ENCODE results near the gene WDR38.
A peak's percentile ranks its signal among the peaks of the same experiment; 100 is the strongest.

The WDR38 gene

DNA sequence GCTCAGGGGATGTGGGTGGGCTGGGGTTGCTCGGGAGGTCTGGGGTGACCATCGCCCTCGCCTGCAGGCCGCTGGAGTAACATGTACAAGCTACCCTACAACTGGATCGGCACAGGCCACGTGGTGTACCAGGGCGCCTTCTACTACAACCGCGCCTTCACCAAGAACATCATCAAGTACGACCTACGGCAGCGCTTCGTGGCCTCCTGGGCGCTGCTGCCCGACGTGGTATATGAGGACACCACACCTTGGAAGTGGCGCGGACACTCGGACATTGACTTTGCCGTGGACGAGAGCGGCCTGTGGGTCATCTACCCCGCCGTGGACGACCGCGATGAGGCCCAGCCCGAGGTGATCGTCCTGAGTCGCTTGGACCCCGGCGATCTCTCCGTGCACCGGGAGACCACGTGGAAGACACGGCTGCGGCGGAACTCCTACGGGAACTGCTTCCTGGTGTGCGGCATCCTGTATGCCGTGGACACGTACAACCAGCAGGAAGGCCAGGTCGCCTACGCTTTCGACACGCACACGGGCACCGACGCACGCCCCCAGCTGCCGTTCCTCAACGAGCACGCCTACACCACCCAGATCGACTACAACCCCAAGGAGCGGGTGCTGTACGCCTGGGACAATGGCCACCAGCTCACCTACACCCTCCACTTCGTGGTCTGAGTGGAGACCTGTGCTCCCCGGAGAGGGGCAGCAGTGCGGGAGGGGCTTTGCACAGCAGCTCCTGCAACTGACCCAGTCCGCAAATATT lies 43.3 kb upstream of the WDR38 start:
- TF ChIP-seq, protein P1, sequence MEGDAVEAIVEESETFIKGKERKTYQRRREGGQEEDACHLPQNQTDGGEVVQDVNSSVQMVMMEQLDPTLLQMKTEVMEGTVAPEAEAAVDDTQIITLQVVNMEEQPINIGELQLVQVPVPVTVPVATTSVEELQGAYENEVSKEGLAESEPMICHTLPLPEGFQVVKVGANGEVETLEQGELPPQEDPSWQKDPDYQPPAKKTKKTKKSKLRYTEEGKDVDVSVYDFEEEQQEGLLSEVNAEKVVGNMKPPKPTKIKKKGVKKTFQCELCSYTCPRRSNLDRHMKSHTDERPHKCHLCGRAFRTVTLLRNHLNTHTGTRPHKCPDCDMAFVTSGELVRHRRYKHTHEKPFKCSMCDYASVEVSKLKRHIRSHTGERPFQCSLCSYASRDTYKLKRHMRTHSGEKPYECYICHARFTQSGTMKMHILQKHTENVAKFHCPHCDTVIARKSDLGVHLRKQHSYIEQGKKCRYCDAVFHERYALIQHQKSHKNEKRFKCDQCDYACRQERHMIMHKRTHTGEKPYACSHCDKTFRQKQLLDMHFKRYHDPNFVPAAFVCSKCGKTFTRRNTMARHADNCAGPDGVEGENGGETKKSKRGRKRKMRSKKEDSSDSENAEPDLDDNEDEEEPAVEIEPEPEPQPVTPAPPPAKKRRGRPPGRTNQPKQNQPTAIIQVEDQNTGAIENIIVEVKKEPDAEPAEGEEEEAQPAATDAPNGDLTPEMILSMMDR (IDR thresholded peaks at IDR 0.05; ENCODE audit: low read depth, low read length, missing control alignments): no peak
- no peak for DNase-seq
- no peaks in the 10 kb centered on the region for H3K36me3 ChIP-seq (replicated peaks)
- no peaks in the 10 kb centered on the region for H3K27me3 ChIP-seq (replicated peaks)
- in situ Hi-C loops (cut with HindIII; ENCODE audit: low pct_ligation_motif_present, low sequenced_read_pairs): no loop called here
- H3K4me3 ChIP-seq (ENCODE audit: low read depth, low read length): no peak overlapping the region
- no peak overlapping the region for H3K27ac ChIP-seq

DNA sequence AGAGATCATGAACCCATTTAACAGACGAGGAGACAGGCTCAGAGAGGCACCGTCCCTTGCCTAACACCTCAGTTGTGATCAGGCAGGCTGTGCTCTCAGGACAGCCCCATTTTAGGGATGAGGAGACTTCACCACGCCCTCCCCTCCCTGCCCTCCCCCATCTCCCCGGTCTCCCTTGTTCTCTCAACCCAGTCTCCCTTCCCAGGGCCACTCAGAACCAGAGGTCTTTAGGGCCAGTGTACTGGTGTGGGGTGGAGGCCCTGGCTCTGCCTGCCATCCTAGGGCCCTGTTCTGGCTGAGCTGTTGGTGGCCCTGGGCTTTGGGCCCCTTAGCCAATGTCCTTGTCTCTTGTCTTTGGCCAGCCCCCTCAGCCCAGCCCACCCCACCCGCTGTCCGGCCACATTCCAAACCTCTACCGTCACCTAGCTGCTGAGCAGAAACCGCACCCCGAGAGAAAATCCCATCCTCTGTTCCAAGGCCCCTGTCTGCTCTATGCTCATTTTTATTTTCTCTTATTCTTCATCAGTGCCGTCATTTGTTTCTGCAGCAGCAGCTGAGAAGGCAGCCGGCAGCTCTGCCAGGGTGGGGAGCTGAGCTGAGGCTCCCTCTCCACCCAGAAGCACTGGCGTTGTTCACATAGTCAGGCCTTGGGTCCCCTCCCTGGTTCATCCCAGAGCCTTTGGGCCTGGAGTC lies 42.5 kb upstream of the WDR38 start:
- in situ Hi-C loops (cut with HindIII; ENCODE audit: low pct_ligation_motif_present, low sequenced_read_pairs): no loop called here

DNA sequence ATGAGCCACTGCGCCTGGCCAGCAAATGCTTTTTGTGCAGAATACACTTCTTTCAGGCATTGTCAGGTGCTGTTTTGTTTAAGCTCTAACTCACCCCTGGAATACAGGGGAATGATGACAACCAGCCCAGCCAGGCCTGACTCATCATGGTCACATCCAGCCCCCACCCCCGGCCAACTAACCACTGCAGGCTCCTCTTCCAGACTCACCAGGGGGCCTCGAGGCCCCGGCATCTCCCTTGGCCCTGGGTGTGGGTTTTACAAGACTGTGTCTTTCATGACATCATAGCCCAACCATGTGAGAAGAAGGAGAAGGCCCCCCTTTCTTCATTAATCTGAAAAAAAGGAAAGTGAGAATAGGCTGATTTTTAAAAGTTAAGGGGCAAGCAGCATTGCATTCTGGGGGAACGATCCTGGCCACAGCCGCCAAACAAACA lies 40.8 kb upstream of the WDR38 start:
- in situ Hi-C loops (cut with HindIII; ENCODE audit: low pct_ligation_motif_present, low sequenced_read_pairs): no loop called here
- no peaks in the 10 kb centered on the region for H3K36me3 ChIP-seq (replicated peaks)
- H3K4me3 ChIP-seq (ENCODE audit: low read depth, low read length): no peak overlapping the region
- peak overlapping the region; percentile 94 for H3K27ac ChIP-seq
- TF ChIP-seq, protein P1 (IDR thresholded peaks at IDR 0.05; ENCODE audit: low read depth, low read length, missing control alignments): peak; percentile 25
- peak; percentile 100 for DNase-seq
- no peaks in the 10 kb centered on the region for H3K27me3 ChIP-seq (replicated peaks)

More for the DNA sequence above, 42.5 kb upstream of the WDR38 start:
- Histone ChIP-seq H3K4me3 (ENCODE audit: low read depth, low read length) (no peak overlapping the region), H3K36me3 (replicated peaks) (no peaks in the 10 kb centered on the region), H3K27ac (peak overlapping the region; percentile 94), H3K27me3 (replicated peaks) (no peaks in the 10 kb centered on the region)
- DNase-seq: peak; percentile 82
- TF ChIP-seq, protein P1 (IDR thresholded peaks at IDR 0.05; ENCODE audit: low read depth, low read length, missing control alignments): no peak

DNA sequence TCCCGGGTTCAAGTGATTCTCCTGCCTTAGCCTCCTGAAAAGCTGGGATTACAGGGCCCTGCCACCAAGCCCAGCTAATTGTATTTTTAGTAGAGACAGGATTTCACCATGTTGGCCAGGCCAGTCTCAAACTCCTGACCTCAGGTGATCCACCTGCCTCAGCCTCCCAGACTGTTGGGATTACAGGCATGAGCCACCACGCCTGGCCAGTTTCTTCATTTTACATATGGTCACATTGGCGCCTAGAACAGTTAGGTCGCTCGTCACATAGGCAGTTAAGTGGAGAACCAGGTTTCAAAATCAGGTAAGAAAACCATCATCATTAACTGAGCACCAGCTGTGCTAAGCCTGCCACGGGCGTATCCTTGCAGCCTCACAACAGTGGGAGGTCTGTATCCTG lies 40.2 kb upstream of the WDR38 start:
- Histone ChIP-seq H3K27ac (peak overlapping the region; percentile 94), H3K27me3 (replicated peaks) (no peaks in the 10 kb centered on the region), H3K36me3 (replicated peaks) (no peaks in the 10 kb centered on the region), H3K4me3 (ENCODE audit: low read depth, low read length) (no peak overlapping the region)
- no peak for DNase-seq
- in situ Hi-C loops (cut with HindIII; ENCODE audit: low pct_ligation_motif_present, low sequenced_read_pairs): no loop called here
- TF ChIP-seq, protein P1 (IDR thresholded peaks at IDR 0.05; ENCODE audit: low read depth, low read length, missing control alignments): no peak

DNA sequence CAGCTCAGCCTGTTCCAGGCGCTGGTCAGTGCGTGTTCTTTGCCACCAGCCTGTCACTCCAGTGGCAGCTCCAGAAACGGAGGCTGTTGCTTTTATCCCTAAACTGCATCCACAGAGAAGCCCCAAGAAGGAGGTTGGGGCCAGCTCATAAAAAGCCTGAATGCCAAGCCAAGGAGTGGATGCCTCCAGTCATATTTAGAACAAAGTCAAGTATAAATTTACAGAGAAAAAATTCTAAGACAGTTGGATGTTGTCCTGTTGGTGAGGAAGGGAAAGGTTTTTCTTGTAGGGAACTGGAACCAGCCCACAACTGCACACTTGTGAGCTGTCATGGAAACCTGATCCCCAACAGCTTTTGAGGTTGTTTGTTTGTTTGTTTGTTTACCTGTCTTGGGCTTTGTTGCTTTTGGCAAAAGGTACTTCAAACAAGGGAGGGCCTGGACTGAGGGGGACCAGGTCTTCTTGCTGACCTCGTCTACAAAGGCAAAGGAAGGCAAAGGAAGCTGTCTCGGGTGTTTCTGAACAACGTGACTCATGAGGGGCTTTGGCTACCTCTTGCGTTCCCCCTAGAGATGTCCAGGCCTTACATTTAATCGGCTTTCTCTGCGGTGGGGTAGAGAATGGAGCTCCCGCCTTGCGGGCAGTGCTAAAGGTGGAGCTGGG lies 39.6 kb upstream of the WDR38 start:
- no peak overlapping the region for H3K4me3 ChIP-seq (ENCODE audit: low read depth, low read length)
- no peak for DNase-seq
- H3K27me3 ChIP-seq (replicated peaks): no peaks in the 10 kb centered on the region
- H3K27ac ChIP-seq: no peak overlapping the region
- H3K36me3 ChIP-seq (replicated peaks): no peaks in the 10 kb centered on the region
- in situ Hi-C loops (cut with HindIII; ENCODE audit: low pct_ligation_motif_present, low sequenced_read_pairs): no loop called here
- TF ChIP-seq, protein P1 (IDR thresholded peaks at IDR 0.05; ENCODE audit: low read depth, low read length, missing control alignments): no peak

Measured in brain microvascular endothelial cell (primary cell).